NCI-H1436 treated with DMSO at 0.1 percent for 48 hours (cell line): ENCODE measurements around the gene PAPLN.

ENCODE experiments used
- DNase-seq: peaks from one replicate; lab custom pipeline; 2025; lab: John Stamatoyannopoulos, UW

PAPLN gene

DNA sequence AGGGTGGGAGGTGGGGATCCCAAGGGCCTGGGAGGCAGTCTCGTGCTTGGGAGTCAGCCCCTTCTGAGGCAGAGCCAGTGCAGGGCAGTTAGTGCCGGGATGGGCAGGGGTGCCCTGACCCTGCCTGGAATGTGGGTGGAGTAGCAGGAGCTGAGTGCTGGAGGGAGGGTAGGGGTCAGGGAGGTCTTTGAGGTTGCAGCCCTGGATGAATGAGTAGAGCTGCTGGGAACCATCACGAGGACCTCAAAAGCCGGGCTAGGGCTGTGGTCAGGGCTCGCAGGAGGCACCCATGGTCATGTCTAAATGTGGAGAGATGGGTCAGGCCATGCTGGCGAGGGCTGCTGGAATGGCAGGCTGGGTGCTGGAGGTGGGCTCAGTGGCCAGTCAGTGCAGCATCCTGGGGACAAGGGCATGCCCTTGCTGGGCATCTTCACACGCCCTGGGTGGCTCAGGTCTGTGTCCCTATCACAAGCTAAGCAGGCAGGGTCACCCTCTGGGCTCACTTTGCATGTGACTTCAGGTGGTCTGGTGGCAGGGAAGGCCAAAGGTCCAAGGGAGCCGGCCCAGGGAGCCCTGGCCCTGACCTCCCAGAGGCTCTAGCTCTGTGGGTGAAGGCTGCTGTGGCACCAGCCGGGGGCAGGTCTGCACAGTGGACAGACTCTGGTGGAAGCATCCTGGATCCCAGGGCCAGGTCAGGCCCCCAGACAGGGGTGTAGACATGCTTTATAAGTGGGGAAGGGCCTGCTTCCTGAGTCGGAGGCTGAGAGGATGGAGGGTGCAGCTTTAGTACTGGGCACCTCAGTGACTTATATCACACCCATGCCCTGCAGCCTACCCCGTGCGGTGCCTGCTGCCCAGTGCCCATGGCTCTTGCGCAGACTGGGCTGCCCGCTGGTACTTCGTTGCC lies 24.5 kb downstream of the PAPLN start:
- DNase-seq, result no peak

DNA sequence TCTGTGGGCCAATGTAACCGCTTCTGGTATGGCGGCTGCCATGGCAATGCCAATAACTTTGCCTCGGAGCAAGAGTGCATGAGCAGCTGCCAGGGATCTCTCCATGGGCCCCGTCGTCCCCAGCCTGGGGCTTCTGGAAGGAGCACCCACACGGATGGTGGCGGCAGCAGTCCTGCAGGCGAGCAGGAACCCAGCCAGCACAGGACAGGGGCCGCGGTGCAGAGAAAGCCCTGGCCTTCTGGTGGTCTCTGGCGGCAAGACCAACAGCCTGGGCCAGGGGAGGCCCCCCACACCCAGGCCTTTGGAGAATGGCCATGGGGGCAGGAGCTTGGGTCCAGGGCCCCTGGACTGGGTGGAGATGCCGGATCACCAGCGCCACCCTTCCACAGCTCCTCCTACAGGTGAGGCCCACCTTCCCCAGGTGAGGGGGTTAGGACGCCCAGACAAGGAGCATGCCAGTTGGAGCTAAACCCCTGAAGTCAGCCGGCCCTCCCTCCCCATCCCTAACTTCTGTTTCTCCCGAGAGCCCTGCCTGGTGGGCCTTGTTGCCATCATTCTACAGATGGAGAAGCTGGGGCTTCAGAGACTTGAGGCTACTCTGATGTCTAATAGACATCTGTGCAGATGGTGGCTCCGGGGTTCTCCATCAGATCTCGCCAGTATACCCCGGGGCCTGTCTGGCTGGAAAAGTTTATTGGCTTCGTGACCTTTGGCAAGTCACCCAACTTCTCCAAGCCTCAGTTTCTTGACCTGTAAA lies 25.3 kb downstream of the PAPLN start:
- DNase-seq, result no peak

DNA sequence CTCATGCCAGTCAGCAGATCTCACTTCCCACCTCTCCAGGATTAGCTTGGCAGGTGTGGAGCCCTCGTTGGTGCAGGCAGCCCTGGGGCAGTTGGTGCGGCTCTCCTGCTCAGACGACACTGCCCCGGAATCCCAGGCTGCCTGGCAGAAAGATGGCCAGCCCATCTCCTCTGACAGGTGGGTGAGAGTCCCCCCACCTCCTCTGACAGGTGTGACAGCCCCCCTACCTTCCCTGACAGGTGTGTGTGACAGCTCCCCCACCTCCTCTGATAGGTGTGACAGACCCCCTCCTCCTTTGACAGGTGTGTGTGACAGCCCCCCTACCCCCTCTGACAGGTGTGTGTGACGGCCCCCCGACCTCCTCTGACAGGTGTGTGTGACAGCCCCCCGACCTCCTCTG lies 26.3 kb downstream of the PAPLN start:
- no peak for DNase-seq

DNA sequence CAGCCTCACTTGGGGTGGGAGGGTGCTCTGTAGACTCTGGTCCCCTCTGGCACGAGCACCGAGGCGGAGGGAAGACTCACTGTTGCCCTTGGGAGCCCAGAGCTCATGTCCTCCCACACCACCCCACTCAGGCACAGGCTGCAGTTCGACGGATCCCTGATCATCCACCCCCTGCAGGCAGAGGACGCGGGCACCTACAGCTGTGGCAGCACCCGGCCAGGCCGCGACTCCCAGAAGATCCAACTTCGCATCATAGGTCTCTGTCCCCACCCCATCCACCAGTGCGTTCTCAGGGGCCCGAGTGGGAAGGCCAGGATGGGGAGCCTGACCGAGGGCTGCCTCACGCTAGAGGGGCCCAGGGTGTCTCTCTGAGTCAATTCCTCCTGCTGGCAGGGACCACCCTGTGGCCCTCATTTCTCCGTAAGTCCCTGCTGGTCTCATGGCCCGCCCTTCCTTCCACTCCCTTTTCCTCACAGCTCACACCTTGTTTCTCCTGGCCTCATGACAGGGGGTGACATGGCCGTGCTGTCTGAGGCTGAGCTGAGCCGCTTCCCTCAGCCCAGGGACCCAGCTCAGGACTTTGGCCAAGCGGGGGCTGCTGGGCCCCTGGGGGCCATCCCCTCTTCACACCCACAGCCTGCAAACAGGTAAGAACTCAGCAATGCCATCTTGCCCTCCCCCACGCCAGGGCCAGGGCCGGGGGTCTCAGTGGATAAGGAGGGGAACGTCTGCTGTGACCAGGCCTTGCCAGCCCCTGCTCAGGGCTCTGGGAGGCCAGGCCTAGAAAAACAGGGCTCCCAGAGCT lies 27.0 kb downstream of the PAPLN start:
- DNase-seq, result no peak

DNA sequence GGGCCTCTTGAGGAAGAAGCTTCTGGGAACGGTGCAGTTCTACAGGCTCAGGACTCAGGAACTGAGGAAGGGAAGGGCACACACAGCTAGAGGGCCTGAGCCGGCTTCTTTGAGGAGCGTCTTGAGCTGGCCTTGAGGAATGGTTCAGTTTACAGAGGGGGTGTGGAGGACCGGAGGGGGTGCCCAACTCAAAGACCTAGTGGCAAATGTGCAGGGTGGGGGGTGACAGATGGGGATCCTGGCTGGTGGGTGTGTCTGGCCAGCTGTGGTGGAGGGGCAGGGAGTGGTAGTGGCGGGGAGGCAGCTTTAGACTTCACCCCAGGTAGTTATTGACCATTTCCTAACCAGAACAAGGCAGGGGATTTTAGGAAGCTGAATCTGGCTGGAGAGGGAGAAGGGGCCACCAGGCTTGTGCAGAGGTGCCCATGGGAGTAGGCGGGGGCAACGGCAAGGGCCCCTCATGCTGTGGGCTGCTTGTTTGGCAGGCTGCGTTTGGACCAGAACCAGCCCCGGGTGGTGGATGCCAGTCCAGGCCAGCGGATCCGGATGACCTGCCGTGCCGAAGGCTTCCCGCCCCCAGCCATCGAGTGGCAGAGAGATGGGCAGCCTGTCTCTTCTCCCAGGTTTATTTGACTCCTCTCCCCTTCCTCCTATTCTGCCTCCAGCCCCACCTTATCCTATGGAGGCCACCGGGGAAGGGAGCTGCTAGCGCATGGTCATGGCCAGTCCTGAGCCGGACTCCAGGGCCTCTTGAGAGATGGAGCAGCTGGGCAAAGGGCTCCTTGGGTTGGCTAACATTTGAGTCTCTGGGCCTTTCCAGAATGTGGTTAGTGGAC lies 27.8 kb downstream of the PAPLN start:
- no peak for DNase-seq

DNA sequence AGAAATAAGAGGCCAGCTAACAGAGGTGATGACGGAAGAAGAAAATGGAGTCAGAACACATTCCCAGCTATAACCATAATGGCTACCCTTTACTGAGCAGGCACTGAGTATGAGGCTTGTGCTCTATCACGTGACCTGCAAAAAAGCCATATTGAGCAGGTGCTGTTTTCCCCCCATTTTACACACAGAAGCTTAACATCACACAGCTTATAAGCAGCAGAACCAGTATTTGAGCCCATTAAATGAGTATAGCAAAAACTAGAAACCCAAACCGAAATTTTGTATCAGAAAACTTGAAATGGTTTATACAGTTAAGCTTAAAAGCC lies 28.4 kb downstream of the PAPLN start:
- DNase-seq, result no peak

DNA sequence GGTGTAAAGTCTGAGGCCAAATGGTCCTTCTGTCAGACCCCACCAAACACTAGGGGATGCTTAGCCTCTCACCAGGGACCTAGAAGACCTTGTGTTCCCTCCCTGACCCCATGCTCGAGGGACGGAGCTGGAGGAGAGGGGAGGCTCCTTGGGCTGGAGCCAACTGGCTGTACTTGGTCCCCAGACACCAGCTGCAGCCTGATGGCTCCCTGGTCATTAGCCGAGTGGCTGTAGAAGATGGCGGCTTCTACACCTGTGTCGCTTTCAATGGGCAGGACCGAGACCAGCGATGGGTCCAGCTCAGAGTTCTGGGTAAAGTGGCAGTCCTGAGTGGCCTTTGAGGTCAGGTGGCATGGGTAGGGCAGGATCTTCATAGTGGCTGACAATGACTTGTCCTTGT lies 29.0 kb downstream of the PAPLN start:
- no peak for DNase-seq

DNA sequence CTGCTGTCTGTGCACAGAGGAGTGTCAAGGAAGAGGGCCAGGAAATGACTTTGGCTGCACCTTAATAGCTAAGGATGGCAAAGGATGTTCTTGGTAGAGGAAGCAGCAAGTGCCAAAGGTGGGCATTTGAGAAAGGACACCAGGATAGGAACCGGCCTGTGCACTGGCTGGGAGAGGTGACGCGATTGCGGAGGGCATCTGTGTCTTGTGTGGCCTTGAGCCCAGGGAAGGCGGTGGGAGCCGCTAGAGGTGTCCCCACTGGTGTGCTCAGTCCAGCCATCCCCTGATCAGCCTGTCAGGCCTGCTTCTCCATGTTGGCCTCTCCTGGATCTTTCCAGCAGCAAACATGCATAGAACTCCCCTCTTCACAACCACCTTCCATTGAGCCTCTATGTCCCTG lies 30.2 kb downstream of the PAPLN start:
- no peak for DNase-seq

DNA sequence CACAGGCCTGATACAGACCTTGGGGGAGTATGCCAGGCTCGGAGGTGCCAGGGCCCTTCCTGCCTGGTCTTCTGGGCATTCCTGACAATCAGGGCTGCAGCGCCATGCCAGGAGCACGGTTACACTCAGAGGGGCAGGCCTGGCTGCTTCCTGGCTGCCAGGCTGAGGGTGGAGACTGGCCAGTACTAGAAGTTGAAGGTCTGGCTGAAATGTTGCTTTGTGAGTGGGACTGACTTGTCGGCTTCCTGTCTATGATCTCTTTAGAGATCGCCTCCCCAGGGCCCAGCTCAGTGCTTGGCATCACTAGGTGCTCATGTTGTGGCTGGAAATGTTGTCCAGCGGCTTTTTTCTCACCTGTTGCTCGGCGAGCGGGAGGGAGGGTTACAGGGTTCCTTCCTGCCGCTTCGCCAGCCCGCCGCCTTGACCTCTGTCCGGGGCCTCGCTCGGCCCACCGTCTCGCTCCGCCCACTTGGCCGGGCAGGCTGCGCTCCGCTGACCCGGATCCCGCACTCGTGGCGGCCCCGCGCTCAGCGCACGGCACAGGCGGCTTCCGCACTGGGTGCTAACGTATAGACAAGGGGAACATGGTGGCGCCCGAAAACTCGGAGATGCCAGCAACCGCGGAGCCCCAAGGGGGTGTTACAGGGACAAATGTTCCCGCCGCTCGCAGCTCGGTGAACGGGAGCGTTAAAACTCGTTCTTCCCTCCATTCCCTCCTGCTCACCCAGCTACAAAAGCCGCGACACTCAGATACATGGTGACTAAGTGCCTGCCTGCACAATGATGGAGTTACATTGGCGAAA lies 32.6 kb downstream of the PAPLN start:
- DNase-seq, result no peak

DNA sequence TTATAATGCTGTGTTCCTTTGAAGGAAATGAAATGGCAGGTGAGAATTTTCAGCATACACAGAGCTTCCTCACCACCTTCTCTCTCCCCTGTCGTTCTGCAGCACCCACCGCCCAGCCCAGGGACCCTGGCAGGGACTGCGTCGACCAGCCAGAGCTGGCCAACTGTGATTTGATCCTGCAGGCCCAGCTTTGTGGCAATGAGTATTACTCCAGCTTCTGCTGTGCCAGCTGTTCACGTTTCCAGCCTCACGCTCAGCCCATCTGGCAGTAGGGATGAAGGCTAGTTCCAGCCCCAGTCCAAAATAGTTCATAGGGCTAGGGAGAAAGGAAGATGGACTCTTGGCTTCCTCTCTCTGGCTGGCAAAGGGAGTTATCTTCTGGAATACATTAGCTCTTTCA lies 35.1 kb downstream of the PAPLN start:
- DNase-seq, result no peak

DNA sequence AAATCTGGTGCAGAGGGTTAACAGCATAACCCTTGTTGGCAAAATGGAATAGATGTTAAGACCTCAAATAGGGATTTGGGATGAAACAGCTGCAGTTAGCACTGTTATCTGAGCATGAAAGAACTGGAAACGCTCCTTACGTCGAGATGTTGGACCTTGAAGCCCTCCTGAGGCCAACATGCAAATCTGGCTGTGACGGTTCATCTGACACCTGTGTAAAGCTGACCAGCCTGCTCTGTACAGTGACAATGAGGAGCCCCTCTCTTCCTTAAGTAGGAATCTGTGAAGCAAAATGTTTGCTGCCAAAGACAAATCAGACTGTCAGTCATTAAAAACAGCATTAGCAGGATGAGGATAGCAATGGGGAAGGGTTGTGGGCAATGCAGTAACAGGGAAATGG lies 36.5 kb downstream of the PAPLN start:
- DNase-seq, result no peak

DNA sequence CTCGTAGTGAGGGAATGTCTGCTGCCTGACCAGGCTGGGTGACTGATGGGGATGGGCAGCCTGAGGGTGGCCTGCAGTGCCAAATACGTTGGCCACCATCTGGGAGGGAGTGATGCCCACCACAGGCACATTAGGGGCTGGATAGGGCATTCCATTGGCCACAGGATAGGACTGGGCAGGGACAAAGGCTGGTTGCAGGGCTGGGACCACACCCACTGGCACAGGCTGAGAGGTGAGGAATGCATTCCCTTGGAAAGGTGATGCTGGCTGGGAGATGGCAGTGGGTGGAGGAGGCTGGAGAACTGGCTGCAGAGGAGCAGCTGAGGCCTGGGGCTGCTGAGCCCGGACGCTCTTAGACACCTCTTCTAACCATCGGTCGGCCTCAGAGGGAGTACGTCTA lies 39.5 kb downstream of the PAPLN start:
- no peak for DNase-seq

DNA sequence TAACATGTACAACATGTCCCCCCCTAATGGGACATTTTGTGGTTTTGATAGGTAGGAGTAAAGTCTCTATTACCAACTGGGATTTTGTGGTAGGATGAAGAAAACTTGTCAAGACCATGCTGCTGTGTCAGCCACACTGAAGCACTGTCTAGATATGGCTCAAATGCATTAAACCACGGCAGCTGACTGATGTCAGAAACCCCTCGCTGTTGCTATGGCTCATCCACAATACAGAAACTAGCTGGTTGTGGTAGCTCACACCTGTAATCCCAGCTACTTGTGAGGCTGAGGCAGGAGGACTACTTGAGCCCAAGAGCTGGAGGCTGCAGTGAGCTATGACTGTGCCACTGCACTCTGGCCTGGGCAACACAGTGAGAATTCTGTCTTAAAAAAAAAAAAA lies 40.1 kb downstream of the PAPLN start:
- DNase-seq, result no peak

DNA sequence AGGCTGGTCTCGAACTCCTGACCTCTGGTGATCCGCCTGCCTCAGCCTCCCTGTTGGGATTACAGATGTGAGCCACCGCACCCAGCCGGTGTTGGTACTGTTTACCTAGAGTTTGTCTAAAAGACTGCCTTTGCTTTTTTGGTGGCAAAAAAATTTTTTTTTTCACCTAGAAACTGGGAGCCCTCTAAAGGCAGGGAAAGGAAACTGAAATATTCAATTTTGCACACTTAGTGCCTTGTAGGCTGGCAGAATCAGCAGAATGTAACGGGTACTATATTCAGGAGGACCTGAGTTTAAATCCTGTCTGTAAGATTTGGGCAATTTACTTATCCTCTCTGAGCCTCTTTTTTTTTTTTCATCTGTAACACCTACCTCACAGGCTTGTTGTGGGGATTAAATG lies 43.6 kb downstream of the PAPLN start:
- no peak for DNase-seq

DNA sequence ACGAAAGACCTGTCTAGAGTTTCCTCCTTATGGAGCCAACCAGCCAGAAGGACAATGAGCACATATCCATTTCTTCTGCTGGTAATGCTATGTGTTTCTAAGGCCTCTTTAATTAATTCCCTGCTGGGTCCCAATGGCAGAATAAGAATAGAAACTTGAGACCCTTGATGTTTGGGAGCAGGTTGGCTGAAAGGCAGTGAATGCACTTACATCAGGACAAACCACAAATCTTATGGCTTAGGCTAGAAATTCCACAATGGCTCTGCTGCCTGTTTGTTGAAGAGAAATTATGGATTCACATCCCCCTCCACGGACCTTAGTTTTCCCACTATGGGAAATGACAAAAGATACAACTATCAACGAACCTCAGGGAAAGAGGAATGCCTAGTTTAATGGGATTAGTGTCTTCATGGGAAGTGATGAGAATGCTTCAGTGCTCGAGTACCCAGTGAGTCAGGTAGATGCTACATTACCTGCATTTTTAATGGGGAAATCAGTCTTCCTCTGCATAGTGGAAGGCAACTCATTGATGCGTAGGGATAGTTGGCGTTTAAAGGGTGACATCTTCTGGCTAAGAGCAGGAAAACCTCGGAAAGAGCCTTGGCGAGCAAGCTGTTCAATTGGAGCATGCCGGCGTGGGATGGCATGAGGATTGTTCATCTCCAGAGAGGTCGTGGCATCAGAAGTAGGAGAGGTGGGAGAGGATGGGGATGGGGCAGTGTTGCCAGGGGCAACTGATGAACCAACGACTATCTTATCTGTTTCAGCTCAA lies 46.5 kb downstream of the PAPLN start:
- no peak for DNase-seq

DNA sequence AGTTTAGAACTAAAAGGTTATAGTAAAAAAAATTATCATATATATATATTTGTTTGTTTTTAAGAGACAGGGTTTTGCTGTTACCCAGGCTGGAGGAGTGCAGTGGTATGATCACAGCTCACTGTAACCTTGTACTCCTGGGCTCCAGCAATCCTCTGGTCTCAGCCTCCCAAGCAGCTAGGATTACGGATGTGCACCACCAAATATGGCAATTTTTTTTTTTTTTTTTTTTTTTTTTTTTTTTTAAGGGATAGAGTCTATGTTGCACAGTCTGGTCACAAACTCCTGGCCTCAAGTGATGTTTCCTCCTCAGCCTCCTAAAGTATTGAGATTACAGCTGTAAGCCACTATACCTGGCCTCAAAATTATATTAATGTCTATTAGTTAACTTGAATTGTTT lies 48.7 kb downstream of the PAPLN start:
- DNase-seq, result no peak

DNA sequence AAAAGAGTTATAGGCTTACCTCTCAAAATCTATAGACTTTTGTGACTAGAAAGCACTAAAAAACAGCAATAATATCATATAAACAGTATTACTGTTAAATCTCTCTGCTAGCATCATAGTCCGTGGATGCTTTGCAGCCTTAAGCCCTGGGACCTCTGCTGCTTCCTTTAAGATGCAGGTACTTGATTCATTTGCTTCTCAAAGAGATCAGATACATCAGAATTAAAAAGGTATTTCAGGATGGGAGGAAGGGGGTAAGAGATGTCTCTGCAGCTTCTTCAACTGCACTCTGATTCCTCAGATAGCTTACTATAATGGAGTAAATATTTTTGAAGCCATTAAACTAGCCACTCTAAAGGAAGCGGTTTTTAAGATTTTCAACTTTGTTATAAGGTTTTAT lies 49.3 kb downstream of the PAPLN start:
- DNase-seq, result no peak

DNA sequence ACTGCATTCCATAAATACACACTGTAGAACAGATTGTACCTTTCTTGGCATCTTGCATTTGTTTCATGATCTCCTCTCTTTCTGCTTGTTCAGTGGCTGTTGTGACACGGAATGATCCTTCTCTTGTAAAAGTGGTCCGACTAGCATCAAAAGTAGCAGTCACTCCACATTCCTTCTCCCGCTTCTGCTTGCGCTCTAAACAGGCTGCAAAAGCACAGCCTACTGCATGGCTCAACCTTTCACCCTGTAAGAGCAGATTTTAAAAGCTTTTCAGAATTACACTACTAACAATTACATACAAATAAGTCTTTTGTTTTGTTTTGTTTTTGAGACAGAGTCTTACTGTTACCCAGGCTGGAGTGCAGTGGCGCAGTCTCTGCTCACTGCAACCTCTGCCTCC lies 49.8 kb downstream of the PAPLN start:
- no peak for DNase-seq

DNA sequence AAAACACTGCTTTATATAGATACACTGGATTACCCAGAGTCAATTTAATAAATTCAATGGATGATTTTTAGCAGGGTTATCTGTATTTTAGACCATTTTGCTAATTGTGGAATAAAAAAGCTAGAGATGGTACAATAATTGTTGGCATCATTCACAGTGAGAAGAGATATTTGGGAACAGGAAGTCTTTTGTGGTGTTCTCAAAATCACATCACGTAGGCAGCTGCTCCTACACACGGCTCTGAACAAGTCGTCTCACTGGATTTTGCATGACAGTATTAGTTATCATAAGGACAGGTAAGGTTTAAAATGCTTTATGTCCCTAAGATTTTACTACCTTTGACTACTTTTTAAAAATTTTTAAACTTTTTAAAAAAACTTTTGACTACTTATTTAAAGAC lies 52.0 kb downstream of the PAPLN start:
- DNase-seq, result no peak

DNA sequence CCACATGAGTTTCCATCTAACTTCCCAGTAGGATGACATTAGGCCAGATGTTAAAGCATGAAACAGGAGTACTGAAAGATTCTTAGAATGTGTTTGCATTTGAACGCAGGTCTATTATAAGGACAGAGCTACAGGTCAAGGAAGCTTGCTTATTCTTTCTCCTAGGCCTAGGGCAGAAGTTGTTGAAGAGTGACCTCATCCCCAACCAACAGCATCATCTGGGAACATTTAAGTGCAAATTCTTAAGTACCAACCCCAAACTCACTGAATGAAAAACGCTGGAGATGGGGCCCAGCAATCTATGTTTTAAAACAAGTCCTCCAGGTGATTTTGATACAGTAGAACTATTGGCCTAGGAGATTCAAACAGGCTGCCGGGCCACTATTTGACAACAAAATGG lies 52.4 kb downstream of the PAPLN start:
- no peak for DNase-seq
